Activated T-helper 1 cell treated with Interleukin-2 at 50 U/mL for 16 hours (primary cell): ENCODE results near the gene SMPDL3A.

Source experiments
- DNase-seq: peaks from one replicate; pipeline ENCODE4 v3.0.0-alpha.2; 2020; ENCODE audit warnings: low read depth

Gene SMPDL3A

GRCh38 chr6:122804962-122805485, 16.0 kb downstream of the SMPDL3A start:
- DNase-seq = no peak

GRCh38 chr6:122806291-122806690, 17.2 kb downstream of the SMPDL3A start:
- no peak for DNase-seq

GRCh38 chr6:122808121-122808885, 19.2 kb downstream of the SMPDL3A start:
- DNase-seq = no peak

GRCh38 chr6:122809001-122809400, 19.9 kb downstream of the SMPDL3A start:
- DNase-seq = no peak

- DNase-seq = no peak
Observed at GRCh38 chr6:122809691-122810090, 20.6 kb downstream of the SMPDL3A start.

- no peak for DNase-seq
Observed at GRCh38 chr6:122810189-122810588, 21.1 kb downstream of the SMPDL3A start.

- DNase-seq = no peak
Observed at GRCh38 chr6:122817358-122817757, 28.3 kb downstream of the SMPDL3A start.

- DNase-seq = no peak
Observed at GRCh38 chr6:122817766-122818165, 28.7 kb downstream of the SMPDL3A start.

GRCh38 chr6:122818866-122819265, 29.8 kb downstream of the SMPDL3A start:
- DNase-seq = no peak

GRCh38 chr6:122821095-122821494, 32.0 kb downstream of the SMPDL3A start:
- DNase-seq = no peak

- no peak for DNase-seq
Observed at GRCh38 chr6:122825163-122825562, 36.1 kb downstream of the SMPDL3A start.

- no peak for DNase-seq
Observed at GRCh38 chr6:122829456-122829855, 40.4 kb downstream of the SMPDL3A start.

- DNase-seq = no peak
Observed at GRCh38 chr6:122831511-122831910, 42.5 kb downstream of the SMPDL3A start.

- no peak for DNase-seq
Observed at GRCh38 chr6:122832459-122832858, 43.4 kb downstream of the SMPDL3A start.

- no peak for DNase-seq
Observed at GRCh38 chr6:122833021-122833491, 44.0 kb downstream of the SMPDL3A start.

GRCh38 chr6:122838060-122838780, 49.2 kb downstream of the SMPDL3A start:
- DNase-seq = no peak

GRCh38 chr6:122839472-122839871, 50.4 kb downstream of the SMPDL3A start:
- DNase-seq = no peak

- no peak for DNase-seq
Observed at GRCh38 chr6:122839906-122840305, 50.8 kb downstream of the SMPDL3A start.

- no peak for DNase-seq
Observed at GRCh38 chr6:122845464-122845863, 56.4 kb downstream of the SMPDL3A start.

GRCh38 chr6:122845916-122846612, 57.0 kb downstream of the SMPDL3A start:
- DNase-seq = no peak

GRCh38 chr6:122853259-122853995, 64.4 kb downstream of the SMPDL3A start:
- no peak for DNase-seq
